ENCODE data around the gene COL19A1. TPM values are rescaled to one million over a fixed set of nuclear protein-coding genes. Genes with fewer than 3 reads are reported as not detected.

The COL19A1 gene
- total RNA-seq, 2 experiments from 2014 or later, result not detected

- no peaks in the 10 kb centered on the region for H3K9me3 Mint-ChIP-seq (ENCODE audit: low read depth)
- ChIA-PET POLR2A (no interaction called here), CTCF (no interaction called here)
- intact Hi-C loops (cut with DNase I, micrococcal nuclease), result no loop called here
- peaks cover 4% of the 10 kb centered on the region for H3K27me3 Mint-ChIP-seq
- no peak overlapping the region for H3K27ac Mint-ChIP-seq
- no peaks in the 10 kb centered on the region for H3K4me1 Mint-ChIP-seq
- no peak for DNase-seq
- no peaks in the 10 kb centered on the region for H3K36me3 Mint-ChIP-seq (ENCODE audit: low read depth)
- no peak for ATAC-seq
- H3K4me3 Mint-ChIP-seq, result no peak overlapping the region
Observed at GRCh38 chr6:70118670-70119069, 252.3 kb downstream of the COL19A1 start.

GRCh38 chr6:70119218-70119835 is 253.0 kb downstream of the COL19A1 start:
- ChIA-PET POLR2A (no interaction called here), CTCF (no interaction called here)
- Mint-ChIP-seq H3K36me3 (ENCODE audit: low read depth) (no peaks in the 10 kb centered on the region), H3K9me3 (ENCODE audit: low read depth) (no peaks in the 10 kb centered on the region), H3K4me3 (no peak overlapping the region), H3K27me3 (peaks cover 4% of the 10 kb centered on the region), H3K27ac (no peak overlapping the region), H3K4me1 (no peaks in the 10 kb centered on the region)
- ATAC-seq (no peak), DNase-seq (no peak)
- intact Hi-C loops (cut with DNase I, micrococcal nuclease), result no loop called here

GRCh38 chr6:70124443-70124842 is 258.1 kb downstream of the COL19A1 start:
- DNase-seq (no peak), ATAC-seq (no peak)
- ChIA-PET POLR2A (no interaction called here), CTCF (no interaction called here)
- Mint-ChIP-seq H3K4me3 (no peak overlapping the region), H3K27ac (no peak overlapping the region), H3K9me3 (ENCODE audit: low read depth) (no peaks in the 10 kb centered on the region), H3K27me3 (peaks cover 2% of the 10 kb centered on the region), H3K4me1 (no peaks in the 10 kb centered on the region), H3K36me3 (ENCODE audit: low read depth) (no peaks in the 10 kb centered on the region)
- intact Hi-C loops (cut with DNase I, micrococcal nuclease), result no loop called here

- Mint-ChIP-seq H3K36me3 (ENCODE audit: low read depth) (no peaks in the 10 kb centered on the region), H3K4me1 (no peaks in the 10 kb centered on the region), H3K27me3 (peaks cover 2% of the 10 kb centered on the region), H3K9me3 (ENCODE audit: low read depth) (no peaks in the 10 kb centered on the region), H3K4me3 (no peak overlapping the region), H3K27ac (no peak overlapping the region)
- DNase-seq (no peak), ATAC-seq (no peak)
- intact Hi-C loops (cut with DNase I, micrococcal nuclease), result no loop called here
- CTCF ChIA-PET, result interaction anchor here (0.7 to 1.0 kb wide), 2 partner anchors 22 to 945 kb away, joined by 4 to 6 read pairs; no protein-coding TSS in a partner anchor
- POLR2A ChIA-PET, result no interaction called here
Observed at GRCh38 chr6:70124882-70125545, 258.7 kb downstream of the COL19A1 start.

- Mint-ChIP-seq H3K36me3 (ENCODE audit: low read depth) (no peaks in the 10 kb centered on the region), H3K4me3 (no peak overlapping the region), H3K27me3 (peaks cover 2% of the 10 kb centered on the region), H3K9me3 (ENCODE audit: low read depth) (no peaks in the 10 kb centered on the region), H3K27ac (no peak overlapping the region), H3K4me1 (no peaks in the 10 kb centered on the region)
- intact Hi-C loops (cut with DNase I, micrococcal nuclease), result no loop called here
- no peak for DNase-seq
- CTCF ChIA-PET, result interaction anchor here (1.0 kb wide), 1 partner anchor 22 kb away, joined by 4 read pairs; no protein-coding TSS in a partner anchor
- POLR2A ChIA-PET, result no interaction called here
- no peak for ATAC-seq
Observed at GRCh38 chr6:70125602-70126001, 259.2 kb downstream of the COL19A1 start.

GRCh38 chr6:70129341-70129740 is 263.0 kb downstream of the COL19A1 start:
- H3K27ac Mint-ChIP-seq, result no peak overlapping the region
- POLR2A ChIA-PET, result no interaction called here
- H3K36me3 Mint-ChIP-seq (ENCODE audit: low read depth), result no peaks in the 10 kb centered on the region

GRCh38 chr6:70130865-70131264 is 264.5 kb downstream of the COL19A1 start:
- CTCF ChIA-PET, result interaction anchor here (0.6 to 0.9 kb wide), 4 partner anchors 13 to 653 kb away, joined by 3 to 4 read pairs (median 3); no protein-coding TSS in a partner anchor
- no peaks in the 10 kb centered on the region for H3K9me3 Mint-ChIP-seq (ENCODE audit: low read depth)
- H3K4me3 Mint-ChIP-seq, result no peak overlapping the region
- no peaks in the 10 kb centered on the region for H3K4me1 Mint-ChIP-seq
- H3K36me3 Mint-ChIP-seq (ENCODE audit: low read depth), result no peaks in the 10 kb centered on the region
- intact Hi-C loops (cut with DNase I, micrococcal nuclease), result no loop called here
- no peaks in the 10 kb centered on the region for H3K27me3 Mint-ChIP-seq
- H3K27ac Mint-ChIP-seq, result no peak overlapping the region
- ATAC-seq, result no peak
- no peak for DNase-seq
- POLR2A ChIA-PET, result no interaction called here

More at GRCh38 chr6:70129341-70129740, 263.0 kb downstream of the COL19A1 start:
- CTCF ChIA-PET, result no interaction called here
- ATAC-seq, result no peak
- no peaks in the 10 kb centered on the region for H3K4me1 Mint-ChIP-seq
- peaks cover 2% of the 10 kb centered on the region for H3K27me3 Mint-ChIP-seq
- no peak for DNase-seq
- no peak overlapping the region for H3K4me3 Mint-ChIP-seq
- intact Hi-C loops (cut with DNase I, micrococcal nuclease), result no loop called here
- no peaks in the 10 kb centered on the region for H3K9me3 Mint-ChIP-seq (ENCODE audit: low read depth)

- intact Hi-C loops (cut with DNase I, micrococcal nuclease), result no loop called here
- Mint-ChIP-seq H3K4me1 (no peaks in the 10 kb centered on the region), H3K27me3 (no peaks in the 10 kb centered on the region), H3K4me3 (no peak overlapping the region), H3K9me3 (ENCODE audit: low read depth) (no peaks in the 10 kb centered on the region), H3K27ac (no peak overlapping the region), H3K36me3 (ENCODE audit: low read depth) (no peaks in the 10 kb centered on the region)
- DNase-seq (no peak), ATAC-seq (no peak)
- CTCF ChIA-PET, result interaction anchor here (0.6 to 0.9 kb wide), 4 partner anchors 12 to 654 kb away, joined by 3 to 4 read pairs (median 3); no protein-coding TSS in a partner anchor
- POLR2A ChIA-PET, result no interaction called here
Observed at GRCh38 chr6:70131528-70131927, 265.2 kb downstream of the COL19A1 start.

- no peaks in the 10 kb centered on the region for H3K27me3 Mint-ChIP-seq
- POLR2A ChIA-PET, result no interaction called here
- no peaks in the 10 kb centered on the region for H3K9me3 Mint-ChIP-seq (ENCODE audit: low read depth)
- H3K27ac Mint-ChIP-seq, result no peak overlapping the region
- H3K36me3 Mint-ChIP-seq (ENCODE audit: low read depth), result no peaks in the 10 kb centered on the region
- CTCF ChIA-PET, result no interaction called here
- no peak overlapping the region for H3K4me3 Mint-ChIP-seq
- ATAC-seq (no peak), DNase-seq (no peak)
- intact Hi-C loops (cut with DNase I, micrococcal nuclease), result no loop called here
- H3K4me1 Mint-ChIP-seq, result no peaks in the 10 kb centered on the region
Observed at GRCh38 chr6:70133246-70133645, 266.9 kb downstream of the COL19A1 start.

- Mint-ChIP-seq H3K4me3 (no peak overlapping the region), H3K9me3 (ENCODE audit: low read depth) (no peaks in the 10 kb centered on the region), H3K4me1 (no peaks in the 10 kb centered on the region), H3K36me3 (ENCODE audit: low read depth) (no peaks in the 10 kb centered on the region), H3K27me3 (no peaks in the 10 kb centered on the region), H3K27ac (no peak overlapping the region)
- CTCF ChIA-PET, result interaction anchor here (1.1 kb wide), 1 partner anchor 27 kb away, joined by 3 read pairs; no protein-coding TSS in a partner anchor
- ATAC-seq (no peak), DNase-seq (no peak)
- POLR2A ChIA-PET, result no interaction called here
- intact Hi-C loops (cut with DNase I, micrococcal nuclease), result no loop called here
Observed at GRCh38 chr6:70134542-70134941, 268.2 kb downstream of the COL19A1 start.

- ATAC-seq (no peak), DNase-seq (no peak)
- intact Hi-C loops (cut with DNase I, micrococcal nuclease), result no loop called here
- Mint-ChIP-seq H3K4me3 (no peak overlapping the region), H3K36me3 (ENCODE audit: low read depth) (no peaks in the 10 kb centered on the region), H3K27ac (no peak overlapping the region), H3K4me1 (no peaks in the 10 kb centered on the region), H3K9me3 (ENCODE audit: low read depth) (no peaks in the 10 kb centered on the region), H3K27me3 (no peaks in the 10 kb centered on the region)
- POLR2A ChIA-PET, result no interaction called here
- CTCF ChIA-PET, result interaction anchor here (1.1 kb wide), 1 partner anchor 27 kb away, joined by 3 read pairs; no protein-coding TSS in a partner anchor
Observed at GRCh38 chr6:70135219-70136160, 269.1 kb downstream of the COL19A1 start.
